ENCODE results near the gene PEMT.

The PEMT gene

GRCh38 chr17:17628388-17629008 is 37.0 kb upstream of the PEMT start:
- no peak for DNase-seq (ENCODE audit: low read depth in 1 of 2, low spot score in 1 of 2)
- H3K27ac ChIP-seq (replicated peaks): no peak overlapping the region
- no peak for TF ChIP-seq SPI1 (IDR thresholded peaks at IDR 0.05; ENCODE audit: borderline replicate concordance, low read depth)
- TF ChIP-seq REST (IDR thresholded peaks at IDR 0.05; ENCODE audit: insufficient replicate concordance, low read depth): no peak
- no peak for TF ChIP-seq GABPA (IDR thresholded peaks at IDR 0.05; ENCODE audit: low read depth)
- no peak for TF ChIP-seq POLR2AphosphoS5 (IDR thresholded peaks at IDR 0.05; ENCODE audit: low read depth)
- no peak for TF ChIP-seq CTCF (IDR thresholded peaks at IDR 0.05; ENCODE audit: insufficient read depth, low read length)
- H3K4me3 ChIP-seq (replicated peaks; ENCODE audit: insufficient read depth, low read length): no peak overlapping the region
- H3K27me3 ChIP-seq (ENCODE audit: insufficient read depth, poor library complexity, severe bottlenecking): no peaks in the 10 kb centered on the region

GRCh38 chr17:17626840-17627239 is 35.3 kb upstream of the PEMT start:
- Histone ChIP-seq H3K27me3 (ENCODE audit: insufficient read depth, poor library complexity, severe bottlenecking) (no peaks in the 10 kb centered on the region), H3K27ac (replicated peaks) (no peak overlapping the region), H3K4me3 (replicated peaks; ENCODE audit: insufficient read depth, low read length) (no peak overlapping the region)
- no peak for DNase-seq (ENCODE audit: low read depth in 1 of 2, low spot score in 1 of 2)
- TF ChIP-seq REST (IDR thresholded peaks at IDR 0.05; ENCODE audit: insufficient replicate concordance, low read depth) (no peak), POLR2AphosphoS5 (IDR thresholded peaks at IDR 0.05; ENCODE audit: low read depth) (no peak), CTCF (IDR thresholded peaks at IDR 0.05; ENCODE audit: insufficient read depth, low read length) (no peak), SPI1 (IDR thresholded peaks at IDR 0.05; ENCODE audit: borderline replicate concordance, low read depth) (no peak), GABPA (IDR thresholded peaks at IDR 0.05; ENCODE audit: low read depth) (no peak)

- TF ChIP-seq CTCF (IDR thresholded peaks at IDR 0.05; ENCODE audit: insufficient read depth, low read length) (no peak), POLR2AphosphoS5 (IDR thresholded peaks at IDR 0.05; ENCODE audit: low read depth) (no peak), GABPA (IDR thresholded peaks at IDR 0.05; ENCODE audit: low read depth) (no peak), SPI1 (IDR thresholded peaks at IDR 0.05; ENCODE audit: borderline replicate concordance, low read depth) (no peak)
- Histone ChIP-seq H3K4me3 (replicated peaks; ENCODE audit: insufficient read depth, low read length) (no peak overlapping the region), H3K27ac (replicated peaks) (no peak overlapping the region), H3K27me3 (ENCODE audit: insufficient read depth, poor library complexity, severe bottlenecking) (no peaks in the 10 kb centered on the region)
- DNase-seq (ENCODE audit: low read depth in 1 of 2, low spot score in 1 of 2): no peak
Observed at GRCh38 chr17:17626151-17626805, 34.8 kb upstream of the PEMT start.
